Measurements from ENCODE around the gene MEX3D. TPM values are rescaled to one million over a fixed set of nuclear protein-coding genes. Genes with fewer than 3 reads are reported as not detected.

The MEX3D gene
- total RNA-seq, 1 experiment from 2014 or later, result 70.4 TPM

DNA sequence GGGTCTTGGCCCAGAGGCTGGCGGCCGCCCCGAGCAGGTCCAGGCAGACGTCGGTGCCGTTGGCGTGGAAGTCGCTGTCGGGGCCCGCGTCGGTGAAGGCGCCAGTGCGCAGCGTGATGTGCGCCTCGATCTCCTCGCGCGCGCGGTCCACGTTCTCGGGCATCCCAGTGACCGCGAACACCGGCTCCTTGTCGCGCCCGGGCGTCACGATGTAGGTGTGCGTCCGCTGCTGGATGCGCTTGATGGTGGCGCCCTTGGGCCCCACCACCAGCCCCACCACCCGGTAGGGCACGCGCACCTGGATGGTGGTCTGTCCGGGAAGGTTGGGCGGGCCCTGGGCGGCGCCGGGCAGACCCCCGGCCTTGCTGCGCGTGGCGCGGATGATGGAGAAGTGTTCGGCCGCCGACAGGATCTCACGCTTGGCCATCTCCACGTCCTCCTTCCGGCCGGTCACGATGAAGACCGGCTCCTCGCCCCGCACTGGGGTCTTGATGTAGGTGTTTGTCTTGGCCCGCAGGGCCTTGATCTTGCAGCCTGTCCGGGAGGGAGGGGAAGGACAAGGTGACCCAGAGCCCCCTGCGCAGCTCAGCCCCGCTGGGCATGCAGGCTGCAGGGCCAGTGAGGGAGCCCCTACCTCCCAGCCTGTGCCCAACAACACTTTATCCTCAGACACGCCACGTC lies 11.6 kb downstream of the MEX3D start:
- TF ChIP-seq, protein P1, sequence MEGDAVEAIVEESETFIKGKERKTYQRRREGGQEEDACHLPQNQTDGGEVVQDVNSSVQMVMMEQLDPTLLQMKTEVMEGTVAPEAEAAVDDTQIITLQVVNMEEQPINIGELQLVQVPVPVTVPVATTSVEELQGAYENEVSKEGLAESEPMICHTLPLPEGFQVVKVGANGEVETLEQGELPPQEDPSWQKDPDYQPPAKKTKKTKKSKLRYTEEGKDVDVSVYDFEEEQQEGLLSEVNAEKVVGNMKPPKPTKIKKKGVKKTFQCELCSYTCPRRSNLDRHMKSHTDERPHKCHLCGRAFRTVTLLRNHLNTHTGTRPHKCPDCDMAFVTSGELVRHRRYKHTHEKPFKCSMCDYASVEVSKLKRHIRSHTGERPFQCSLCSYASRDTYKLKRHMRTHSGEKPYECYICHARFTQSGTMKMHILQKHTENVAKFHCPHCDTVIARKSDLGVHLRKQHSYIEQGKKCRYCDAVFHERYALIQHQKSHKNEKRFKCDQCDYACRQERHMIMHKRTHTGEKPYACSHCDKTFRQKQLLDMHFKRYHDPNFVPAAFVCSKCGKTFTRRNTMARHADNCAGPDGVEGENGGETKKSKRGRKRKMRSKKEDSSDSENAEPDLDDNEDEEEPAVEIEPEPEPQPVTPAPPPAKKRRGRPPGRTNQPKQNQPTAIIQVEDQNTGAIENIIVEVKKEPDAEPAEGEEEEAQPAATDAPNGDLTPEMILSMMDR (conservative IDR thresholded peaks at IDR 0.05), result no peak
- H3K9ac ChIP-seq (ENCODE audit: extremely low read depth, insufficient read length, low read length), result no peak overlapping the region
- no peak overlapping the region for H3K4ac ChIP-seq (ENCODE audit: low read depth, low read length)
- Mint-ChIP-seq H3K4me3 (no peak overlapping the region; a peak in 1 of 5 replicates), H3K4me1 (0 out of 4 replicates have a peak, but pooled peaks cover 0 to 2% of the 10 kb centered on the region in 2 experiments), H3K9me3 (no peaks in the 10 kb centered on the region), H3K27me3 (ENCODE audit: low read depth) (no peaks in the 10 kb centered on the region; the same call in 1 of the 2 replicates), H3K36me3 (ENCODE audit: insufficient read depth in 1 of 3, low read depth in 3 of 3) (peaks cover 0 to 30% (median 23%) of the 10 kb centered on the region in 3 experiments; a peak in 5 of 7 replicates), H3K27ac (no peak overlapping the region)
- H3K18ac ChIP-seq (ENCODE audit: insufficient read length, low read depth, low read length), result no peak overlapping the region
- peaks cover 11% of the 10 kb centered on the region; the same call in 1 of the 2 replicates for H3K79me2 ChIP-seq (ENCODE audit: insufficient read depth, low read length)
- no peaks in the 10 kb centered on the region for H3K23me2 ChIP-seq (ENCODE audit: insufficient read length, low read depth, low read length, poor library complexity, severe bottlenecking)
- H2AFZ ChIP-seq (ENCODE audit: low read length), result no peak overlapping the region
- no peak overlapping the region for H2BK120ac ChIP-seq (ENCODE audit: low read depth, low read length, poor library complexity, severe bottlenecking)
- no peak overlapping the region for H2BK20ac ChIP-seq (ENCODE audit: low read depth, low read length, poor library complexity, severe bottlenecking)
- H3K27me3 ChIP-seq (ENCODE audit: insufficient read depth, low read length), result no peaks in the 10 kb centered on the region
- H3K27ac ChIP-seq (ENCODE audit: insufficient read length, low read depth, low read length), result no peak overlapping the region
- H2AK5ac ChIP-seq (ENCODE audit: insufficient read length, low read length), result no peak overlapping the region
- H3K79me1 ChIP-seq (ENCODE audit: insufficient read depth, low read depth, low read length, poor library complexity, severe bottlenecking), result peaks cover 6% of the 10 kb centered on the region
- no peak overlapping the region for H2BK5ac ChIP-seq (ENCODE audit: insufficient read length, low read length)
- WGBS (ENCODE audit: extremely low coverage, insufficient read length, low lambda C conversion rate), result no CpG with 5 or more reads among the region's 66 CpGs
- H4K20me1 ChIP-seq (ENCODE audit: control insufficient read depth, insufficient read depth, insufficient read length), result no peaks in the 10 kb centered on the region
- no peaks in the 10 kb centered on the region for H3K4me1 ChIP-seq (ENCODE audit: insufficient read depth, low read length)
- no peak overlapping the region for H2BK12ac ChIP-seq (ENCODE audit: insufficient read length, low read depth, low read length)
- H3K9me3 ChIP-seq (ENCODE audit: control insufficient read depth, low read depth, low read length), result no peaks in the 10 kb centered on the region
- H3K23ac ChIP-seq (ENCODE audit: insufficient read length, low read depth, low read length), result no peak overlapping the region
- no peak overlapping the region for H2BK15ac ChIP-seq (ENCODE audit: low read depth, low read length)
- no peak overlapping the region for H3K4me2 ChIP-seq (ENCODE audit: insufficient read depth, insufficient read length, low read length)
- H4K5ac ChIP-seq (ENCODE audit: insufficient read length, low read depth, low read length), result no peak overlapping the region
- no peak overlapping the region for H4K8ac ChIP-seq (replicated peaks; ENCODE audit: insufficient read length, low read depth, low read length)
- no peak for DNase-seq
- H3K56ac ChIP-seq (ENCODE audit: insufficient read length, low read depth, low read length), result no peak overlapping the region
- no peak overlapping the region; the same call in 1 of the 2 replicates for H3K14ac ChIP-seq (ENCODE audit: insufficient read depth, low read length)
- no peak overlapping the region for H3T11ph ChIP-seq (ENCODE audit: low read length)
- no peak overlapping the region for H4K91ac ChIP-seq (ENCODE audit: insufficient read length, low read depth, low read length)
